Vagina (tissue), 2 donors: ENCODE measurements around the gene NFIB. TPM values are rescaled to one million over a fixed set of nuclear protein-coding genes. Genes with fewer than 3 reads are reported as not detected.

Source experiments
- DNase-seq, 2 donors: peaks; one replicate each; pipeline ENCODE4 v3.0.0-alpha.2; 2017; ENCODE audit errors: extremely low spot score in 2 of 2
- H3K27ac ChIP-seq: fragments of 200-600 bp; sonication (generic); one replicate; pipeline ENCODE4 v1.5.1; 2019
- H3K27me3 ChIP-seq: fragments of 200-600 bp; sonication (generic); one replicate; pipeline ENCODE4 v1.5.1; 2019
- H3K36me3 ChIP-seq, 2 donors: fragments of 200-600 bp; sonication (generic); one replicate each; pipeline ENCODE4 v1.5.1; 2017 to 2019
- H3K4me1 ChIP-seq: fragments of 200-600 bp; sonication (generic); one replicate; pipeline ENCODE4 v1.5.1; 2019
- H3K4me3 ChIP-seq, 2 donors: fragments of 200-600 bp; sonication (generic); 1 replicate in 1 of 2; 2 replicates in 1 of 2; pipeline ENCODE4 v1.5.1; 2016 to 2019
- H3K9me3 ChIP-seq: fragments of 200-600 bp; sonication (generic); one replicate; pipeline ENCODE4 v1.5.1; 2019
- CTCF ChIP-seq, 3 experiments: fragments of 450-650 bp in 2 of 3; fragments of 200-600 bp in 1 of 3; sonication (generic) in 1 of 3; IDR thresholded peaks; one replicate each; pipeline ENCODE4 v1.5.1; 2017 to 2019; ENCODE audit warnings: antibody characterized with exemption in 3 of 3, mild to moderate bottlenecking in 2 of 3, moderate library complexity in 2 of 3
- POLR2A ChIP-seq, 2 donors: fragments of 450-650 bp; IDR thresholded peaks; one replicate each; pipeline ENCODE4 v1.6.1; 2017; ENCODE audit warnings: antibody characterized with exemption in 2 of 2, mild to moderate bottlenecking in 2 of 2, moderate library complexity in 2 of 2
- POLR2AphosphoS5 ChIP-seq, 2 donors: sonication (generic); formaldehyde crosslinking; IDR thresholded peaks; one replicate each; pipeline ENCODE4 v1.9.0; 2017; ENCODE audit warnings: antibody characterized with exemption in 2 of 2, mild to moderate bottlenecking in 2 of 2, low read depth in 1 of 2; ENCODE audit not compliant: insufficient read depth in 1 of 2
- intact Hi-C: fragments of 100-400 bp; cut with DNase I; formaldehyde crosslinking; loops from one replicate; pipeline ENCODE4 v1.15.1; 2023
- total RNA-seq: library from RNA; depleted of rRNA; stranded (reverse); fragments of >200 nt; gene quantifications from one replicate; pipeline ENCODE4 v1.2.3, GENCODE V29; 2016

Gene NFIB
- total RNA-seq, 1 donor from 2014 or later, result 73.4 TPM

GRCh38 chr9:14203356-14204056 is 110.4 kb downstream of the NFIB start:
- intact Hi-C loops, result no loop called here

GRCh38 chr9:14198841-14199455 is 115.0 kb downstream of the NFIB start:
- H3K9me3 ChIP-seq, result no peaks in the 10 kb centered on the region
- TF ChIP-seq POLR2A (IDR thresholded peaks at IDR 0.05), result no peak
- TF ChIP-seq POLR2AphosphoS5 (IDR thresholded peaks at IDR 0.05; ENCODE audit: insufficient read depth in 1 of 2, low read depth in 1 of 2), result peak in 1 of 2 donors; percentile 46
- peak overlapping the region in 1 of 2 donors; percentile 12 for H3K4me3 ChIP-seq
- H3K36me3 ChIP-seq, result no peaks in the 10 kb centered on the region
- intact Hi-C loops, result no loop called here
- DNase-seq, result no peak
- H3K27me3 ChIP-seq, result no peaks in the 10 kb centered on the region
- H3K27ac ChIP-seq, result no peak overlapping the region
- H3K4me1 ChIP-seq, result peaks cover 36% of the 10 kb centered on the region

More at GRCh38 chr9:14203356-14204056, 110.4 kb downstream of the NFIB start:
- peak overlapping the region; percentile 37 for H3K27ac ChIP-seq
- peak; percentile 42 to 52 for TF ChIP-seq POLR2AphosphoS5 (IDR thresholded peaks at IDR 0.05; ENCODE audit: insufficient read depth in 1 of 2, low read depth in 1 of 2)
- no peak for TF ChIP-seq POLR2A (IDR thresholded peaks at IDR 0.05)
- no peaks in the 10 kb centered on the region for H3K9me3 ChIP-seq
- no peak for DNase-seq
- no peaks in the 10 kb centered on the region for H3K36me3 ChIP-seq
- peaks cover 26% of the 10 kb centered on the region for H3K4me1 ChIP-seq
- no peaks in the 10 kb centered on the region for H3K27me3 ChIP-seq
- peak overlapping the region; percentile 10 to 30 for H3K4me3 ChIP-seq

GRCh38 chr9:14198047-14198840 is 115.7 kb downstream of the NFIB start:
- no peaks in the 10 kb centered on the region for H3K9me3 ChIP-seq
- intact Hi-C loops, result no loop called here
- no peak for DNase-seq
- H3K36me3 ChIP-seq, result no peaks in the 10 kb centered on the region
- H3K27ac ChIP-seq, result no peak overlapping the region
- no peaks in the 10 kb centered on the region for H3K27me3 ChIP-seq
- peaks cover 31% of the 10 kb centered on the region for H3K4me1 ChIP-seq
- no peak for TF ChIP-seq CTCF (IDR thresholded peaks at IDR 0.05)
- TF ChIP-seq POLR2A (IDR thresholded peaks at IDR 0.05), result no peak
- no peak for TF ChIP-seq POLR2AphosphoS5 (IDR thresholded peaks at IDR 0.05; ENCODE audit: insufficient read depth in 1 of 2, low read depth in 1 of 2)
- H3K4me3 ChIP-seq, result peak overlapping the region in 1 of 2 donors; percentile 12

GRCh38 chr9:14197325-14197858 is 116.5 kb downstream of the NFIB start:
- Histone ChIP-seq H3K4me1 (peaks cover 26% of the 10 kb centered on the region), H3K27me3 (no peaks in the 10 kb centered on the region), H3K27ac (no peak overlapping the region), H3K4me3 (no peak overlapping the region), H3K9me3 (no peaks in the 10 kb centered on the region), H3K36me3 (no peaks in the 10 kb centered on the region)
- intact Hi-C loops, result no loop called here
- TF ChIP-seq POLR2AphosphoS5 (IDR thresholded peaks at IDR 0.05; ENCODE audit: insufficient read depth in 1 of 2, low read depth in 1 of 2) (no peak), CTCF (IDR thresholded peaks at IDR 0.05) (no peak), POLR2A (IDR thresholded peaks at IDR 0.05) (no peak)
- DNase-seq, result no peak

GRCh38 chr9:14193328-14193990 is 120.5 kb downstream of the NFIB start:
- Histone ChIP-seq H3K27me3 (no peaks in the 10 kb centered on the region), H3K4me1 (peaks cover 17% of the 10 kb centered on the region), H3K9me3 (no peaks in the 10 kb centered on the region), H3K4me3 (no peak overlapping the region), H3K36me3 (no peaks in the 10 kb centered on the region), H3K27ac (no peak overlapping the region)
- no peak for TF ChIP-seq POLR2AphosphoS5 (IDR thresholded peaks at IDR 0.05; ENCODE audit: insufficient read depth in 1 of 2, low read depth in 1 of 2)
- TF ChIP-seq POLR2A (IDR thresholded peaks at IDR 0.05), result no peak
- TF ChIP-seq CTCF (IDR thresholded peaks at IDR 0.05), result no peak
- intact Hi-C loops, result no loop called here
- no peak for DNase-seq
